ENCODE data around the gene LIPM.

LIPM gene

DNA sequence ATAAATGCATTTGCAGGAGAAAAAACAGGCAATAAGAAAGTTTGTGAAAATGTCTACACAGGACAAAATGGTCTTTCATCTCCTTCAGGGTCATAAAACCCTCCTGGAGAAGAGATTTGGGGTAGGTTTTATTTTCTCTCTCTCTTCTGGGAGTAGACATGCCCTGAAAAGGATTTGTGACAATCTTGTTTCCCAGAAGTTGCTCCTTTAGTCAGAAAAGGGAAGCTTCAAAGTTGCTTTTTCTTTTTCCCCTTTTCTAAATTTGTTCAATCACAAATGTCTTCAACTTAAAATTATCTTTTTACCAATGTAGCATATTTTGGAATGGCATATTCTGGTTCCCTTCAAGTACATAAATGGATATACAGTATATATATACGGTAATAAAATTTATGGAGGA lies 58.5 kb downstream of the LIPM start:
- TF ChIP-seq CREB1 (IDR thresholded peaks at IDR 0.05; ENCODE audit: low read depth), result no peak
- no peak for TF ChIP-seq TEAD4 (IDR thresholded peaks at IDR 0.05)
- no peak for TF ChIP-seq RAD21 (IDR thresholded peaks at IDR 0.05; ENCODE audit: low read depth)
- no peak for TF ChIP-seq FOXM1 (IDR thresholded peaks at IDR 0.05; ENCODE audit: borderline replicate concordance, low read depth)
- TF ChIP-seq, protein P1, sequence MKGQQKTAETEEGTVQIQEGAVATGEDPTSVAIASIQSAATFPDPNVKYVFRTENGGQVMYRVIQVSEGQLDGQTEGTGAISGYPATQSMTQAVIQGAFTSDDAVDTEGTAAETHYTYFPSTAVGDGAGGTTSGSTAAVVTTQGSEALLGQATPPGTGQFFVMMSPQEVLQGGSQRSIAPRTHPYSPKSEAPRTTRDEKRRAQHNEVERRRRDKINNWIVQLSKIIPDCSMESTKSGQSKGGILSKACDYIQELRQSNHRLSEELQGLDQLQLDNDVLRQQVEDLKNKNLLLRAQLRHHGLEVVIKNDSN (IDR thresholded peaks at IDR 0.05), result no peak
- TF ChIP-seq NFIC (IDR thresholded peaks at IDR 0.05), result no peak
- TF ChIP-seq EGR1 (IDR thresholded peaks at IDR 0.05), result no peak
- no peak for TF ChIP-seq CEBPB (IDR thresholded peaks at IDR 0.05)

- no peak for TF ChIP-seq REST (IDR thresholded peaks at IDR 0.05; ENCODE audit: low read depth)
- TF ChIP-seq RAD21 (IDR thresholded peaks at IDR 0.05; ENCODE audit: low read depth), result peak; percentile 75
These were observed 62.8 kb downstream of the LIPM start for GRCh38 chr10:88865281-88865876.

- TF ChIP-seq EGR1 (IDR thresholded peaks at IDR 0.05), result no peak
- TF ChIP-seq REST (IDR thresholded peaks at IDR 0.05; ENCODE audit: low read depth), result no peak
- TF ChIP-seq YY1 (IDR thresholded peaks at IDR 0.05; ENCODE audit: low read depth), result 0 out of 2 replicates have a peak, but pooled peaks have one; percentile 24
- TF ChIP-seq FOXM1 (IDR thresholded peaks at IDR 0.05; ENCODE audit: borderline replicate concordance, low read depth), result no peak
- no peak for TF ChIP-seq ZBTB7A (IDR thresholded peaks at IDR 0.05; ENCODE audit: low read depth)
- TF ChIP-seq, protein P1 (IDR thresholded peaks at IDR 0.05), result 0 out of 2 replicates have a peak, but pooled peaks have one; percentile 21
- peak; percentile 73; the same call in 1 of the 2 replicates for TF ChIP-seq TEAD4 (IDR thresholded peaks at IDR 0.05)
- peak; percentile 91 for TF ChIP-seq TCF12 (IDR thresholded peaks at IDR 0.05; ENCODE audit: low read depth)
- TF ChIP-seq RAD21 (IDR thresholded peaks at IDR 0.05; ENCODE audit: low read depth), result no peak
- no peak for TF ChIP-seq CREB1 (IDR thresholded peaks at IDR 0.05; ENCODE audit: low read depth)
- TF ChIP-seq NFIC (IDR thresholded peaks at IDR 0.05), result peak; percentile 94
- peak; percentile 57 for TF ChIP-seq CEBPB (IDR thresholded peaks at IDR 0.05)
- TF ChIP-seq, protein P2, sequence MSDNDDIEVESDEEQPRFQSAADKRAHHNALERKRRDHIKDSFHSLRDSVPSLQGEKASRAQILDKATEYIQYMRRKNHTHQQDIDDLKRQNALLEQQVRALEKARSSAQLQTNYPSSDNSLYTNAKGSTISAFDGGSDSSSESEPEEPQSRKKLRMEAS (IDR thresholded peaks at IDR 0.05), result peak; percentile 46; the same call in 1 of the 2 replicates
- TF ChIP-seq EP300 (IDR thresholded peaks at IDR 0.05; ENCODE audit: borderline replicate concordance), result peak; percentile 86
- no peak for TF ChIP-seq TAF1 (IDR thresholded peaks at IDR 0.05; ENCODE audit: low read depth)
These were observed 63.9 kb downstream of the LIPM start for GRCh38 chr10:88866454-88866853.

GRCh38 chr10:88870089-88870488 lies 67.6 kb downstream of the LIPM start:
- TF ChIP-seq ZBTB7A (IDR thresholded peaks at IDR 0.05; ENCODE audit: low read depth) (no peak), REST (IDR thresholded peaks at IDR 0.05; ENCODE audit: low read depth) (no peak), EP300 (IDR thresholded peaks at IDR 0.05; ENCODE audit: borderline replicate concordance) (no peak), CREB1 (IDR thresholded peaks at IDR 0.05; ENCODE audit: low read depth) (no peak), RAD21 (IDR thresholded peaks at IDR 0.05; ENCODE audit: low read depth) (no peak)
- TF ChIP-seq, protein P1 (IDR thresholded peaks at IDR 0.05), result no peak
- TF ChIP-seq, protein P2 (IDR thresholded peaks at IDR 0.05), result no peak

Data from Ishikawa (cell line).